Motor neuron (in vitro differentiated cells): ENCODE data around the gene GALK2. TPM values are rescaled to one million over a fixed set of nuclear protein-coding genes. Genes with fewer than 3 reads are reported as not detected.
A peak's percentile ranks its signal among the peaks of the same experiment; 100 is the strongest.
"Not testable (repeated sequence)": the region's sequence is repeated elsewhere in the genome, so short reads cannot be mapped to it uniquely, and the experiment has no call there.

Experiments
- ATAC-seq, 8 experiments: fragments of 200-7000 bp; cut with Tn5 transposase; replicated peaks in 6 of 8; 2 replicates each; pipeline ENCODE4 v1.8.0; 2021; ENCODE audit warnings: mild to moderate bottlenecking in 8 of 8, moderate library complexity in 8 of 8
- H3K27ac ChIP-seq, 2 donors: fragments of 250-450 bp; sonication (Bioruptor Pico); 2 replicates each; pipeline ENCODE4 v1.9.0; 2021; ENCODE audit warnings: antibody characterized with exemption in 2 of 2, mild to moderate bottlenecking in 2 of 2, moderate library complexity in 1 of 2
- H3K4me1 ChIP-seq, 2 donors: fragments of 250-450 bp; sonication (Bioruptor Pico); replicated peaks in 1 of 2; 2 replicates each; pipeline ENCODE4 v1.6.1; 2021; ENCODE audit warnings: antibody characterized with exemption in 2 of 2, mild to moderate bottlenecking in 2 of 2, moderate library complexity in 1 of 2
- H3K4me3 ChIP-seq, 5 donors: fragments of 250-450 bp; sonication (Bioruptor Pico); 2 replicates each; pipeline ENCODE4 v1.9.0; 2021; ENCODE audit warnings: antibody characterized with exemption in 5 of 5, mild to moderate bottlenecking in 5 of 5, moderate library complexity in 4 of 5
- WGBS, 10 experiments: fragments of 450-650 bp; shearing (Covaris generic); methylation state at CpG; one replicate each; pipeline ENCODE4 v1.0.0; 2022; 5-methylcytosine and 5-hydroxymethylcytosine counted together
- in situ Hi-C, 9 experiments: fragments of 400-800 bp; cut with MboI; loops; one replicate each; pipeline ENCODE4 v1.15.0; 2021; ENCODE audit warnings: low sequenced_read_pairs in 9 of 9, low pct_unique_long_range_greater_than_20kb in 2 of 9; ENCODE audit not compliant: unreplicated experiment in 9 of 9
- total RNA-seq, 8 experiments: library from RNA; unstranded; fragments of 300-600 nt; gene quantifications; 2 replicates each; pipeline versions ENCODE4 v1.2.3 to v1.2.4, GENCODE V29; 2022

The GALK2 gene
- total RNA-seq, 8 experiments from 2014 or later: 16.5 to 36.3 (median 25.8) TPM

DNA sequence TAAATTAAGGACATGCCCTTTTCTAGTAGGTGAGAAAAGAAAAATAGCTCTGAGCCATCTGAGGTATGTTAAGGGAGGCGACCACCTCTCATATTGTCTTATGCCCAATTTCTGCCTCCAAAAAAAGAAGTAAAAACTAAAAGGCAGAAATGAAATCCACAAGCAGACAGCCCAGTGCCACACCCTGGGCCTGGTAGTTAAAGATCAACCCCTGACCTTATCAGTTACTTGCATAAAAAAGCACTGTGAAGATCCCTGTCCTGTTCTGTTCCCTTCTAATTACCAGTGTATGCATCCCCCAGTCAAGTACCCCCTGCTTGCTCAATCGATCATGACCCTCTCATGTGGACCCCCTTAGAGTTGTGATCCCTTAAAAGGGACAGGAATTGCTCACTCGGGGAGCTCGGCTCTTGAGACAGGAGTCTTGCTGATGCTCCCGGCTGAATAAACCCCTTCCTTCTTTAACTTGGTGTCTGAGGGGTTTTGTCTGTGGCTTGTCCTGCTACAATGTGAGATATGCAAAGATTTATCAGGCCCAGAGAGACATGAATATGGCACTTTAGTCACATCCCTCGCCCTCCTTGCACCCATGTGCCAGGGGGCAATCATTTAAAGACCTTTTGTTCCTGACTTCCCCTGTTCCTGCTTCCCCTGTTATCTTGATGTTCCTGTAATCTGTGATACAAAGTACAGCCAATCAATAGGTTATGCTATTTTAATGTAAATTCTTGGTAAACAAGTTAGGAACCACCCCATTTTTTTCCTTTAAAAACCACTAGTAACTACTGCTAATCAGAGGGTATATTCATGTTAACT lies 5.7 kb downstream of the GALK2 start:
- 81 to 100% (median 96%) methylated on average over 1 to 5 of the region's 6 CpGs for WGBS, 10 experiments
- ATAC-seq, H3K27ac ChIP-seq, in situ Hi-C loops, H3K4me1 ChIP-seq, H3K4me3 ChIP-seq: not testable (repeated sequence)

- WGBS, 10 experiments: 74 to 100% (median 91%) methylated on average over 1 to 6 of the region's 7 CpGs; no CpG with 5 or more reads in 1 of the 10 experiments
- ATAC-seq: no peak
These were observed 8.4 kb downstream of the GALK2 start for GRCh38 chr15:49178497-49178896.

DNA sequence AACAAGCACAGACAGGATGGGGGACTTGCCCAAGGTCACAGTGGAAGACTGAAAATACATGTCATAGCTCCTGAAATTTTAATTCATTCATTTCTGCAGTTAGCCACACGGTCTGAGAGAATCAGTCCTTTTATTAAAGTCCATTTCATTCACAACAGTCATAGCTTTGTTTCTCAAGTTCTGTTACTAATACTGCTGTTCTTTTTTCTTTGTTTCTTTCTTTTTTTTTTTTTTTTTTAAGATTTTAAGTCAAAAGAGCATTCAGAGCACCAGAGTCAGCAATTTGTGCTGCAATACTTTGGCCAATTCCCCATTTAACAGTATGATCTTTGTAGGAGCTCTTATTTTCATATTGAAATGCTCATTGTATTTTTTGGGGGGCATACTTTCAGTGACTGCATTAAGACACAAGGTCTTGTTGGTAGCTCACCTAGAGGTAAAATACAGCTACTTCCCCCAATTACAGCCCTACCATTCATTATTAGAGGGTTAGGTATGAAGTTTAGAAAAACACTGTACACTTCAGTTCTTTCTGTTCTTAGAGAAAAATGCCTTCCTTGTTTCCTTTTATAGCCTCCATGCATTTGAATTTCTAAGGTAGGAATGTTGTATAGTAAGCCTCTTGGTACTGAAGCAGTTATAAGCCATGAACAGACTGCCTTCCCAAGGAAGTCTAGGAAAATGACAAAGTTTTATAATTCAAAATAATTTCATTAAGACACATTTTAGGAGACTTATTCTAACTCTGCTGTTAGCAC lies 9.6 kb downstream of the GALK2 start:
- H3K4me1 ChIP-seq: peaks cover 0 to 2% of the 10 kb centered on the region in 2 donors
- H3K27ac ChIP-seq: no peak overlapping the region
- in situ Hi-C loops: no loop called here
- no peak for ATAC-seq
- H3K4me3 ChIP-seq: no peak overlapping the region
- 33 to 87% (median 80%) methylated on average over 1 of the region's 1 CpG; no CpG with 5 or more reads in 1 of the 10 experiments for WGBS, 10 experiments

More at GRCh38 chr15:49178497-49178896, 8.4 kb downstream of the GALK2 start:
- in situ Hi-C loops: no loop called here
- no peak overlapping the region for H3K27ac ChIP-seq
- peaks cover 0 to 2% of the 10 kb centered on the region in 2 donors for H3K4me1 ChIP-seq
- no peak overlapping the region for H3K4me3 ChIP-seq

GRCh38 chr15:49182128-49182527 lies 12.1 kb downstream of the GALK2 start:
- in situ Hi-C loops: no loop called here
- 90 to 100% (median 96%) methylated on average over 2 to 4 of the region's 4 CpGs for WGBS, 10 experiments
- no peak overlapping the region for H3K27ac ChIP-seq

DNA sequence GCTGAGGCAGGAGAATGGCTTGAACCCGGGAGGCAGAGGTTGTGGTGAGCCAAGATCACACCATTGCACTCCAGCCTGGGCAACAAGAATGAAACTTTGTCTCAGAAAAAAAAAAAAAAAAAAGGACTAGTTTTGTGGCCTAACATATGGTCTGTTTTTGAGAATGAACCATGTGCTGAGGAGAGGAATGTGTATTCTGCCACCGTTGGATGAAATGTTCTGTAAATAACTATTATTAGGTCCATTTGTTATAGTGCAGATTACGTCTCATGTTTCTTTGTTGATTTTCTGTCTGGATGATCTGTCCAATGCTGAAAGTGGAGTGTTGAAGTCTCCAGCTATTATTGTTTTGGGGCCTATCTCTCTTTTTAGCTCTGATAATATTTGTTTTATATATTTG lies 13.7 kb downstream of the GALK2 start:
- ATAC-seq, H3K27ac ChIP-seq, in situ Hi-C loops, H3K4me3 ChIP-seq, H3K4me1 ChIP-seq: not testable (repeated sequence)
- WGBS, 10 experiments: 67 to 100% (median 100%) methylated on average over 1 to 3 of the region's 3 CpGs; no CpG with 5 or more reads in 1 of the 10 experiments

More at GRCh38 chr15:49182128-49182527, 12.1 kb downstream of the GALK2 start:
- no peak for ATAC-seq
- Histone ChIP-seq H3K4me3 (no peak overlapping the region), H3K4me1 (peaks cover 0 to 2% of the 10 kb centered on the region in 2 donors)

DNA sequence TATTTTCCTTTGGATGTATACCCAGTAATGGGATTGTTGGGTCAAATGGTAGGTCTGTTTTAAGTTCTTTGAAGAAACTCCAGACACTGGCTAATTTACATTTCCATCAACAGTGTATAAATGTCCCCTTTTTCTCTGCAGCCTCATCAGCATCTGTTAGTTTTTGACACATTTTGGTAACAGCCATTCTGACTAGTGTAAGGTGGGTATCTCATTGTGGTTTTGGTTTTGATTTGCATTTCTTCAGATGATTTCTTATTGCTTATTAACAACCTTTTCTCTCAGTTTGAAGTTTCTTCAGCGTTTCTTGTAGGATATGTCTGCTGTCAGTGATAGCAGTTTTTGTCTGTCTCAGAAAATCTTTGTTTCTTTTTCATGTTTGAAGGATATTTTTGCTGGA lies 15.4 kb downstream of the GALK2 start:
- H3K27ac ChIP-seq: no peak overlapping the region
- WGBS, 10 experiments: 80 to 100% (median 95%) methylated on average over 1 of the region's 1 CpG; no CpG with 5 or more reads in 2 of the 10 experiments
- no peak overlapping the region for H3K4me3 ChIP-seq
- ATAC-seq: no peak
- in situ Hi-C loops: no loop called here
- H3K4me1 ChIP-seq: peaks cover 0 to 9% of the 10 kb centered on the region in 2 donors

GRCh38 chr15:49187549-49188245 lies 17.6 kb downstream of the GALK2 start:
- Histone ChIP-seq H3K27ac (no peak overlapping the region), H3K4me3 (no peak overlapping the region), H3K4me1 (peaks cover 0 to 9% of the 10 kb centered on the region in 2 donors)
- 72 to 100% (median 76%) methylated on average over 1 to 2 of the region's 2 CpGs; no CpG with 5 or more reads in 6 of the 10 experiments for WGBS, 10 experiments
- in situ Hi-C loops: no loop called here
- peak in 5 of 8 experiments; percentile 42 to 97 (median 59) for ATAC-seq

DNA sequence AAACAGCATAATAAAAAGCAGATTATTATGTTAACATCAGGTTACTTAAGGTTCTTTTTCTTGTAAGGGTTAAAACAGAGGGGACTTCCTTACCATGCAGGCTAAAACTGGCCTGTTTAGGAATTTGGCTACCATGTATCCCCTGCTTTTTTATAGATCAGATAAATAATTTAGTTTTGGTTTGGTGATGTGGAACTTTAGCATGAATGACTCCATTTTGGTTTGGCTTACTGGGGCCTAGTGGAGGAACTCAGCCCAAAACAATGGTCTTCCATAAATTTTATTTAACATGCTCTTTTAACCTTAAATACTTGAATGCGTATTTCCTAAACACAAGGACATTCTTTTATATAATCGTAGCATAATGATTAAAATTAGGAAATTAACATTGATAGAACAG lies 18.9 kb downstream of the GALK2 start:
- 71 to 100% (median 97%) methylated on average over 1 to 2 of the region's 2 CpGs; no CpG with 5 or more reads in 2 of the 10 experiments for WGBS, 10 experiments
- H3K27ac ChIP-seq: no peak overlapping the region
- no peak for ATAC-seq
- peaks cover 0 to 9% of the 10 kb centered on the region in 2 donors for H3K4me1 ChIP-seq
- no peak overlapping the region for H3K4me3 ChIP-seq
- in situ Hi-C loops: no loop called here

DNA sequence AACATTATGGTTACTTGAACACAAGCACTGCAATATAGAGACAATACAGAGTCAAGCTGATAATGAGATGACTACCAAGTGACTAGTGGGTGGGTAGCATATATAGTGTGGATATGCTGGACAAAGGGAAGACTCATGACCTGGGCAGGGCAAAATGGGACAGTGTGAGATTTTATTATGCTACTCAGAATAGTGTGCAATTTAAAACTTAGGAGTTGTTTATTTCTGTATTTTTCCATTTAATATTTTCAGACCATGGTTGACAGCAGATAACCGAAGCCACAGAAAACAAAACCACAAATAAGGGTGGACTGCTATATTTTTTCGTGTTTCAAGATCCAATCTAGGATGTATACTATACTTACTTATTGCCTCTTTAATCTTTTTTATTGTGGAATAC lies 19.6 kb downstream of the GALK2 start:
- in situ Hi-C loops: no loop called here
- WGBS, 10 experiments: 81 to 100% (median 94%) methylated on average over 2 of the region's 2 CpGs; no CpG with 5 or more reads in 1 of the 10 experiments
- peaks cover 0 to 9% of the 10 kb centered on the region in 2 donors for H3K4me1 ChIP-seq
- no peak overlapping the region for H3K4me3 ChIP-seq
- no peak overlapping the region for H3K27ac ChIP-seq
- ATAC-seq: peak in 1 of 8 experiments; percentile 22

GRCh38 chr15:49190586-49190985 lies 20.5 kb downstream of the GALK2 start:
- WGBS, 10 experiments: 67 to 100% (median 96%) methylated on average over 1 to 2 of the region's 2 CpGs
- no peak overlapping the region for H3K4me3 ChIP-seq
- in situ Hi-C loops: no loop called here
- H3K4me1 ChIP-seq: peaks cover 0 to 9% of the 10 kb centered on the region in 2 donors
- ATAC-seq: no peak
- H3K27ac ChIP-seq: no peak overlapping the region

GRCh38 chr15:49191892-49192291 lies 21.8 kb downstream of the GALK2 start:
- Histone ChIP-seq H3K4me1 (peaks cover 0 to 9% of the 10 kb centered on the region in 2 donors), H3K4me3 (no peak overlapping the region), H3K27ac (no peak overlapping the region)
- in situ Hi-C loops: no loop called here
- 71 to 100% (median 92%) methylated on average over 1 to 2 of the region's 2 CpGs for WGBS, 10 experiments
- ATAC-seq: no peak

- in situ Hi-C loops: no loop called here
- Histone ChIP-seq H3K27ac (no peak overlapping the region), H3K4me1 (no peaks in the 10 kb centered on the region), H3K4me3 (no peak overlapping the region)
- WGBS, 10 experiments: 80 to 100% (median 100%) methylated on average over 1 to 4 of the region's 4 CpGs; no CpG with 5 or more reads in 1 of the 10 experiments
- no peak for ATAC-seq
These were observed 26.8 kb downstream of the GALK2 start for GRCh38 chr15:49196856-49197255.
